ENCODE measurements around the gene HBS1L.

Gene HBS1L

DNA sequence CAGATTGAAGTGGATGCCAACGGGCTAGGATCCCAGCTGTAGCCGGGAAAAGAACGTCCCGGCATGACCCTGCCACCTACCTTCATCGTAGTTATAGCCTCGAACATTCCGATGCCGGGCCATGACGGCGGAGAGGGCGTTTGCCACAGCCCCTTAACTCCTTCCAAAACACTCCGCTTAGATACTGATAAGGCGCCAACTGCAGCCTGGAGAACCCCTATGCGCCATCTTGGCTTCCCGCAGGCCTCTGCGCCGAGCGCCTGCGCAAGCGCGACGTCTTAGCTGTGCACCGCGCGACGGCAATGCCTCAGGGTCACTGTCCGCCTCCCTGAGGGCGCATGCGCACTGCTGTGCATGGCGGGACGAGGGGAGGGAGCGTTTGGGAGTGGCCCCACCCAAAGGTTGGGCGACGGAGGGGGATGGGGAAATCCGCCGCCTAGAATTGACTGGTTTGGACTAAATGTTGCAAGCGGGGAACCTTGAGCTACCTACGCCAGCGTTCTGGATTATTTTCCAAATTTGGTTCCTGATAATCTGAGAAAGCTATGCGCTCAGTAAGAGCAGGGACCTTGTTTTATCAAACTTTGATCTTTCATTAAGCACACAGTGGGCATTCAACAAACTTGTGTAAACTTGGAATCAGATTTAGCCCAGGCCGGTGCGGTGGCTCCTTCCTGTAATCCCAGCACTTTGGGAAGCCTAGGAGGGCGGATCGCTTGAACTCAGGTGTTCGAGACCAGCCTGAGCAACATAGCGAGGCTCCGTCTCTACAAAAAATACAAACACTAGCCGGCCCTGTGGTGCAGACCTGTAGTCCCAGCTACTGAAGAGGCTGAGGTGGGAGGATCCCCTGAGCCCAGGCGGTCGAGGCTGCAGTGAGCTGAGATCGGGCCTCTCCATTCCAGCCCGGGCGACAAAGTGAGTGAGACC, at the start of gene HBS1L:
Gene HBS1L, minus strand, starts transcription at position 254 of the 930 bp plus-strand sequence. Its CDS starts 131 bp downstream, at position 123.
- peak; percentile 97 for DNase-seq (ENCODE audit: low spot score)
- ChIA-PET POLR2A (ENCODE audit: low non-redundant PET) (interaction anchor here (1.1 kb wide), 1 partner anchor 14 kb away, joined by 3 read pairs; no protein-coding TSS in a partner anchor), CTCF (interaction anchor here (0.6 to 0.7 kb wide), 2 partner anchors 37 kb away, joined by 3 to 4 read pairs; no protein-coding TSS in a partner anchor)
- TF ChIP-seq, protein P1, sequence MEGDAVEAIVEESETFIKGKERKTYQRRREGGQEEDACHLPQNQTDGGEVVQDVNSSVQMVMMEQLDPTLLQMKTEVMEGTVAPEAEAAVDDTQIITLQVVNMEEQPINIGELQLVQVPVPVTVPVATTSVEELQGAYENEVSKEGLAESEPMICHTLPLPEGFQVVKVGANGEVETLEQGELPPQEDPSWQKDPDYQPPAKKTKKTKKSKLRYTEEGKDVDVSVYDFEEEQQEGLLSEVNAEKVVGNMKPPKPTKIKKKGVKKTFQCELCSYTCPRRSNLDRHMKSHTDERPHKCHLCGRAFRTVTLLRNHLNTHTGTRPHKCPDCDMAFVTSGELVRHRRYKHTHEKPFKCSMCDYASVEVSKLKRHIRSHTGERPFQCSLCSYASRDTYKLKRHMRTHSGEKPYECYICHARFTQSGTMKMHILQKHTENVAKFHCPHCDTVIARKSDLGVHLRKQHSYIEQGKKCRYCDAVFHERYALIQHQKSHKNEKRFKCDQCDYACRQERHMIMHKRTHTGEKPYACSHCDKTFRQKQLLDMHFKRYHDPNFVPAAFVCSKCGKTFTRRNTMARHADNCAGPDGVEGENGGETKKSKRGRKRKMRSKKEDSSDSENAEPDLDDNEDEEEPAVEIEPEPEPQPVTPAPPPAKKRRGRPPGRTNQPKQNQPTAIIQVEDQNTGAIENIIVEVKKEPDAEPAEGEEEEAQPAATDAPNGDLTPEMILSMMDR (conservative IDR thresholded peaks at IDR 0.05; ENCODE audit: low read depth): no peak
- H3K27ac ChIP-seq: peak within 1 kb of the TSS; percentile 79

DNA sequence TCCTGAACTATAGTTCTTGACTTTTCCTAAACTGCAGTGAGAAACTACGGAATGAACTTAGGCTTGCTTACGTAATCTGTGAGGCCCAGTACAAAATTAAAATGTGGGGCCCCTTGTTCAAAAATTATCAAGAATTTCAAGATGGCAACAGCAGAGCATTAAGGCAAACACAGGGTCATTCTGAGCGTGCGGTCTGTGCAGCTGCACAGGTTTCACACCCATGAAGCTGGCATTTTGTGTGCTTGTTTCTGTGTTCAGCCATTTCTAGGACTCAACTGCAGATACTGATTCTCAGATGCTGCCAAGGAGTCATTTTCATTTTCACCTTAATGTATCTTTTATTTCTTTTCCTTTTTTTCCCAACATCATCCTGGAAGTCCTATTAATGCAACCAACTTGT, 49.6 kb upstream of the HBS1L start:
- ChIA-PET POLR2A (ENCODE audit: low non-redundant PET) (no interaction called here), CTCF (no interaction called here)
- DNase-seq (ENCODE audit: low spot score): no peak
- TF ChIP-seq, protein P1 (conservative IDR thresholded peaks at IDR 0.05; ENCODE audit: low read depth): no peak
- H3K27ac ChIP-seq: no peak overlapping the region

DNA sequence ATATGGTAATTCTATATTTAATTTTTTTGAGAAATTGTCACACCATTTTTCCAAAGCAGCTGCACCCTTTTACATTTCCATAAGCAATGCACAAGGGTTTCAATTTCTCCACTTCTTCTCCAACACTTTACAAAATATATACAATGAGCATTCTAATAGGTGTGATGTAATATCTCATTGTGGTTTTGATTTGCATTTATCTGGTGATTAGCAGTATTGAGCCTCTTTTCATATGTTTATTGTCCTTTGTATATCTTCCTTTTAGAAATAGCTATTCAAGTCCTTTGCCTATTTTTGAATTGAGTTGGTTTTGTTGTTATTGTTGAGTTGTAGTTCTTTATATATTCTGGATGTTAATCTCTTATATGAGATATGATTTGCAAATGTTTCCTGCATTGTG, 47.6 kb upstream of the HBS1L start:
- CTCF ChIA-PET: no interaction called here
- POLR2A ChIA-PET (ENCODE audit: low non-redundant PET): no interaction called here
- no peak for DNase-seq (ENCODE audit: low spot score)
- TF ChIP-seq, protein P1 (conservative IDR thresholded peaks at IDR 0.05; ENCODE audit: low read depth): no peak
- no peak overlapping the region for H3K27ac ChIP-seq

DNA sequence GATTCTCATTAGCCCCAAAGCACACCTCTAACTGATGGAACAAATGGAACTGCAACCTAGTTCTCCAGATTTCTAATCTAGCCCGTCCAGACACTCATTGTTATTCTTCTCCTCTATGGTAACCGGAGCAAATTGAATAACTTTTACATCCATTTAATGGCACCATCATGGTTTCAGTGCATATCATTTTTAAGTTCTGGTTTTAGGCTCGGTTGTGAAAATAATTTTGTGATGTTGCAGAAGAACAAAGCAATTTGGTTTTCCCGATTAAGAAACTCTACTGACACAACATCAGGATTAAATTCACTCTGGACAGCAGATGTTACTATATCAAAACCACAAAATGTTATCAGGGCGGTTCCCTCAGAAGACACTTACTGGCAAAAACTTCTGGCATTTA, 42.5 kb upstream of the HBS1L start:
- no peak overlapping the region for H3K27ac ChIP-seq
- DNase-seq (ENCODE audit: low spot score): no peak
- ChIA-PET CTCF (no interaction called here), POLR2A (ENCODE audit: low non-redundant PET) (no interaction called here)
- TF ChIP-seq, protein P1 (conservative IDR thresholded peaks at IDR 0.05; ENCODE audit: low read depth): no peak

DNA sequence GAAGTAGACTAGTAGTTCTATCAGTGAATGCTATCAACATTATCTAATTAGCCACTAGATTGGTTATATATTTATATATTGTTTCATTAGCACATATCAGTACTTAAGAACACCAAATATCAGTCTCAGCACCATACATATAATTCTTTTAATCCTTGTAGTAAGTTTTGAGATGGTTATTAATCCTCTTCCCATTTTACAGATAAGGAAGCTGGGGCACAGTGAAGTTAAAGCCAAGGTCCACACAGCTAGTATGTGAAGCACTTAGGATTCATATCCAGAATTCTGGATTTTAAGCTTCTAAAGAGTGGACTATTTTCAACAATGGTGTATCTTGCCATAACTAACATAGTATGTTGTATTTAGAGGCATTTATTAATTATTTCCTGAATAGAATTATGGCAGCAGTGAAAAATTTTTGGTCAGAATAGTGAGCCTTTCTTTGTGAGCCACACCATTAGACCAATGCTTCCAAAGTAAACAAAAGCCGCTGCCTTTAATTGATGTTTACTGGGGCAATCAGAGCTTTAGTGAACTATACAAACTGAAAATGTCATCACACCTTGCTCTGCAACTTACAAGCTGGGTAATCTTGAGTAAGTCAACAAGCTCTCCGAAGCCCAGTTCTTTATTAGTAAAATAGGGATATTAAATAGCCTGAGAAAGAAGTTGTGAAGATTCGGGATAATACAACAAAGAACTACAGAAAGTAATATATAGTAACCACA, 41.9 kb upstream of the HBS1L start:
- no peak overlapping the region for H3K27ac ChIP-seq
- POLR2A ChIA-PET (ENCODE audit: low non-redundant PET): no interaction called here
- DNase-seq (ENCODE audit: low spot score): no peak
- TF ChIP-seq, protein P1 (conservative IDR thresholded peaks at IDR 0.05; ENCODE audit: low read depth): no peak
- CTCF ChIA-PET: no interaction called here

DNA sequence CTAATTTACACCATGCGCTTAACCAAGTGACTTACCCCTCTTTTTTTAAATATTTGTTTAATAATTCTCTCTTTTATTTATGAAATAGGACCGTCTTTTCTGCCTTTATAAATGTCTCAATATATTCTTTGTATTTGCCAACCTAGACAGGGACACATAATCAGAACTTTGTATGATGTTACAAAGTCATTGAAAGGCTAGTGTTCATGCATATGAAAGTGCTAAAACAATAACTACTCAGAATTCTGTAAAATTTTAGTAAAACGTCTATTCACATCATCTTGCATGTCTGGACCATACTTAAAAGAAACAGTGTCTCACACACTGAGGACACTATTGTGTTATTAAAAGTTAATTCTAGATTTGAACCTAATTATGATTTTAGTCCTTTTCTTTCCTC, 41.1 kb upstream of the HBS1L start:
- CTCF ChIA-PET: no interaction called here
- TF ChIP-seq, protein P1 (conservative IDR thresholded peaks at IDR 0.05; ENCODE audit: low read depth): no peak
- POLR2A ChIA-PET (ENCODE audit: low non-redundant PET): no interaction called here
- no peak for DNase-seq (ENCODE audit: low spot score)
- no peak overlapping the region for H3K27ac ChIP-seq

Data from RWPE1 (cell line).